ENCODE results near the gene CRTC1. TPM values are rescaled to one million over a fixed set of nuclear protein-coding genes. Genes with fewer than 3 reads are reported as not detected.
"Not testable (repeated sequence)": the region's sequence is repeated elsewhere in the genome, so short reads cannot be mapped to it uniquely, and the experiment has no call there.

The CRTC1 gene
- total RNA-seq, 1 donor from 2014 or later, result 2.3 TPM

DNA sequence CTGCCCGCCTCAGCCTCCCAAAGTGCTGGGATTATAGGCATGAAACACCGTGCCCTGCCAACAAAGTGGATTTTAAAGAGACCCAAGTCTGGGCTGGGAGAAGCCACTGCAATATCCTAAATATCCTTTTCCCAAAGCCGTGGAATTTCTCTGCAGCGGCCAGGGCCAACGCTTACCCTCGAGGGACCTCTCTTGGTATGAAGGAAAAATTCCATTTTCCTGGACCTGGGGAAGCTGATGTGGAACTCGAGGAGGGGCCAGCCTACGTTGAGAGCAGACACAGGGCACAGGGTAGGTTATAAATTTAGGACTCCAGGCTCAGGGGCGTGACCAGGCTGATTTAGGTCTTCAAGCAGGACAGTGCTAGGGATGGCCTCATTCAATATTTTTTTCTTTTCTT is 130.6 kb downstream of the CRTC1 start:
- TF ChIP-seq CTCF (IDR thresholded peaks at IDR 0.05; ENCODE audit: insufficient read depth, low read length, poor library complexity, severe bottlenecking), result no peak
- H3K36me3 ChIP-seq (ENCODE audit: control insufficient read depth, insufficient read depth, low read length), result no peaks in the 10 kb centered on the region
- no peak for DNase-seq (ENCODE audit: low read depth)
- H3K4me3 ChIP-seq (ENCODE audit: low read depth, low read length), result no peak overlapping the region
- H3K27me3 ChIP-seq (ENCODE audit: control insufficient read depth, insufficient read depth, low read length), result peaks cover 20% of the 10 kb centered on the region

DNA sequence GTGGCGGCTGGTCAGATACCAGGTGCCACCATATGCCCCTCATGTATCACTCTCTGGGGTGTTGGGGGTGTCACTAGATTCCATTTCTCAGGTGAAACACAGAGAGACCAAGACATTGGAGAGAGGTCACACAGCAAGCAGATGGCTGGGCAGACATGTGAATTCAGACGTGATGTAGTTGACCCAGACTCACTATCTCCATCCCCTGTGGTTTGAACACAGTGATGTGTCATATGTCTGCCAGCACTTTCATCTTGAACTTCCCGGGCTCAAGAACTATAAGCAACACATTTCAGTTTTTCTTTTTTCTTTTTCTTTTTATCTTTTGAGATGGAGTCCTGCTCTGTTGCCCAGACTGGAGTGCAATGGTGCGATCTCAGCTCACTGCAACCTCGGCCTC is 132.2 kb downstream of the CRTC1 start:
- Histone ChIP-seq H3K27me3 (ENCODE audit: control insufficient read depth, insufficient read depth, low read length) (peaks cover 15% of the 10 kb centered on the region), H3K36me3 (ENCODE audit: control insufficient read depth, insufficient read depth, low read length) (no peaks in the 10 kb centered on the region), H3K4me3 (ENCODE audit: low read depth, low read length) (no peak overlapping the region)
- no peak for DNase-seq (ENCODE audit: low read depth)
- TF ChIP-seq CTCF (IDR thresholded peaks at IDR 0.05; ENCODE audit: insufficient read depth, low read length, poor library complexity, severe bottlenecking), result no peak

- not testable (repeated sequence) for H3K36me3 ChIP-seq (ENCODE audit: control insufficient read depth, insufficient read depth, low read length); DNase-seq (ENCODE audit: low read depth); H3K4me3 ChIP-seq (ENCODE audit: low read depth, low read length)
- peaks cover 15% of the 10 kb centered on the region for H3K27me3 ChIP-seq (ENCODE audit: control insufficient read depth, insufficient read depth, low read length)
These were observed 133.2 kb downstream of the CRTC1 start for GRCh38 chr19:18816645-18817044.

- H3K27me3 ChIP-seq (ENCODE audit: control insufficient read depth, insufficient read depth, low read length), result peaks cover 9% of the 10 kb centered on the region
- no peak overlapping the region for H3K4me3 ChIP-seq (ENCODE audit: low read depth, low read length)
- H3K36me3 ChIP-seq (ENCODE audit: control insufficient read depth, insufficient read depth, low read length), result no peaks in the 10 kb centered on the region
- no peak for TF ChIP-seq CTCF (IDR thresholded peaks at IDR 0.05; ENCODE audit: insufficient read depth, low read length, poor library complexity, severe bottlenecking)
- DNase-seq (ENCODE audit: low read depth), result no peak
These were observed 134.1 kb downstream of the CRTC1 start for GRCh38 chr19:18817574-18817973.

- H3K4me3 ChIP-seq (ENCODE audit: low read depth, low read length), result no peak overlapping the region
- no peaks in the 10 kb centered on the region for H3K27me3 ChIP-seq (ENCODE audit: control insufficient read depth, insufficient read depth, low read length)
- TF ChIP-seq CTCF (IDR thresholded peaks at IDR 0.05; ENCODE audit: insufficient read depth, low read length, poor library complexity, severe bottlenecking), result no peak
- no peaks in the 10 kb centered on the region for H3K36me3 ChIP-seq (ENCODE audit: control insufficient read depth, insufficient read depth, low read length)
- no peak for DNase-seq (ENCODE audit: low read depth)
These were observed 145.3 kb downstream of the CRTC1 start for GRCh38 chr19:18828786-18829185.

DNA sequence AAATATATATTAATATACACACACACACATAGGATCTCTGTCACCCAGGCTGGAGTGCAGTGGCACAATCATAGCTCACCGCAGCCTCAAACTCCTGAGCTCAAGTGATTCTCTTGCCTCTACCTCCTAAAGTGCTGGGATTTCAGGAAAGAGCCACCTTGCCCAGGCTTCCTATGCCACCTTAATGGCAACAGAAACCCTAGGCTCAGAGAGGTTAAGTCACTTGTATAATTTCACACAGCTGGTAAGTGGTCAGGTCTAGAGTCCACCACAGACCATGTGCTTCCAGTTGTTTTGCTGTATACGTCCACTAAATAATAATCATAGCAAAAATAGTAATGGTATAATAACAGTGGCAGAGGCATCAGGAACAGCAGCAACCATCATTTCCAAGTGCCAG is 147.0 kb downstream of the CRTC1 start:
- H3K4me3 ChIP-seq (ENCODE audit: low read depth, low read length), result no peak overlapping the region
- no peak for TF ChIP-seq CTCF (IDR thresholded peaks at IDR 0.05; ENCODE audit: insufficient read depth, low read length, poor library complexity, severe bottlenecking)
- H3K36me3 ChIP-seq (ENCODE audit: control insufficient read depth, insufficient read depth, low read length), result no peaks in the 10 kb centered on the region
- DNase-seq (ENCODE audit: low read depth), result no peak
- no peaks in the 10 kb centered on the region for H3K27me3 ChIP-seq (ENCODE audit: control insufficient read depth, insufficient read depth, low read length)

All from kidney epithelial cell (primary cell).